22Rv1 (cell line): Measurements from ENCODE around the gene RAB20.
"Not testable (repeated sequence)": the region's sequence is repeated elsewhere in the genome, so short reads cannot be mapped to it uniquely, and the experiment has no call there.

ENCODE experiments used
- CTCF ChIP-seq: fragments of 450-650 bp; IDR thresholded peaks from 2 replicates; pipeline ENCODE4 v1.5.1; 2017; ENCODE audit warnings: mild to moderate bottlenecking
- ZFX ChIP-seq: fragments of 450-650 bp; IDR thresholded peaks from 2 replicates; pipeline ENCODE4 v1.6.1; 2017; ENCODE audit warnings: antibody characterized with exemption, borderline replicate concordance

- TF ChIP-seq CTCF, ZFX: not testable (repeated sequence)
Observed at GRCh38 chr13:110497896-110498295, 63.6 kb downstream of the RAB20 start.
